ENCODE data around the gene LAMA2. TPM values are rescaled to one million over a fixed set of nuclear protein-coding genes. Genes with fewer than 3 reads are reported as not detected.

LAMA2 gene
- total RNA-seq, 1 experiment from 2014 or later, result 4.2 TPM

GRCh38 chr6:129292836-129293235 lies 409.9 kb downstream of the LAMA2 start:
- no peaks in the 10 kb centered on the region for H3K9me3 ChIP-seq (ENCODE audit: control insufficient read depth, low read depth, low read length)
- H3K36me3 Mint-ChIP-seq (ENCODE audit: insufficient read depth in 1 of 3, low read depth in 3 of 3), result no peaks in the 10 kb centered on the region; a peak in 1 of 7 replicates
- no peaks in the 10 kb centered on the region for H3K27me3 Mint-ChIP-seq (ENCODE audit: low read depth)
- H4K8ac ChIP-seq (replicated peaks; ENCODE audit: insufficient read length, low read depth, low read length), result no peak overlapping the region
- H3K14ac ChIP-seq (ENCODE audit: insufficient read depth, low read length), result no peak overlapping the region
- no peaks in the 10 kb centered on the region for H3K4me1 Mint-ChIP-seq
- no peak overlapping the region for H3T11ph ChIP-seq (ENCODE audit: low read length)
- WGBS (ENCODE audit: extremely low coverage, insufficient read length, low lambda C conversion rate), result no CpG with 5 or more reads among the region's 15 CpGs
- H3K27me3 ChIP-seq (ENCODE audit: insufficient read depth, low read length), result no peaks in the 10 kb centered on the region
- H3K9me3 Mint-ChIP-seq, result no peaks in the 10 kb centered on the region
- no peak overlapping the region for H4K91ac ChIP-seq (ENCODE audit: insufficient read length, low read depth, low read length)
- no peak overlapping the region for H2BK5ac ChIP-seq (ENCODE audit: insufficient read length, low read length)
- H3K4me1 ChIP-seq (ENCODE audit: insufficient read depth, low read length), result no peaks in the 10 kb centered on the region
- no peaks in the 10 kb centered on the region for H3K79me1 ChIP-seq (ENCODE audit: insufficient read depth, low read depth, low read length, poor library complexity, severe bottlenecking)
- no peak overlapping the region for H2BK15ac ChIP-seq (ENCODE audit: low read depth, low read length)
- no peaks in the 10 kb centered on the region for H4K20me1 ChIP-seq (ENCODE audit: control insufficient read depth, insufficient read depth, insufficient read length)
- DNase-seq, result no peak
- H3K9ac ChIP-seq (ENCODE audit: extremely low read depth, insufficient read length, low read length), result no peak overlapping the region
- no peak overlapping the region for H2BK12ac ChIP-seq (ENCODE audit: insufficient read length, low read depth, low read length)
- H3K23ac ChIP-seq (ENCODE audit: insufficient read length, low read depth, low read length), result no peak overlapping the region
- no peaks in the 10 kb centered on the region for H3K23me2 ChIP-seq (ENCODE audit: insufficient read length, low read depth, low read length, poor library complexity, severe bottlenecking)
- H3K4ac ChIP-seq (ENCODE audit: low read depth, low read length), result no peak overlapping the region
- no peak overlapping the region for H3K56ac ChIP-seq (ENCODE audit: insufficient read length, low read depth, low read length)
- no peak overlapping the region for H2AFZ ChIP-seq (ENCODE audit: low read length)
- no peak for TF ChIP-seq CTCF (conservative IDR thresholded peaks at IDR 0.05)
- H2BK120ac ChIP-seq (ENCODE audit: low read depth, low read length, poor library complexity, severe bottlenecking), result no peak overlapping the region
- H2BK20ac ChIP-seq (ENCODE audit: low read depth, low read length, poor library complexity, severe bottlenecking), result no peak overlapping the region
- H3K27ac ChIP-seq (ENCODE audit: insufficient read length, low read depth, low read length), result no peak overlapping the region
- no peak overlapping the region for H3K4me3 Mint-ChIP-seq
- no peak overlapping the region for H3K18ac ChIP-seq (ENCODE audit: insufficient read length, low read depth, low read length)
- no peak overlapping the region; a peak in 1 of 7 replicates for H3K27ac Mint-ChIP-seq
- H4K5ac ChIP-seq (ENCODE audit: insufficient read length, low read depth, low read length), result no peak overlapping the region
- H2AK5ac ChIP-seq (ENCODE audit: insufficient read length, low read length), result no peak overlapping the region
- H3K79me2 ChIP-seq (ENCODE audit: insufficient read depth, low read length), result no peaks in the 10 kb centered on the region
- H3K4me2 ChIP-seq (ENCODE audit: insufficient read depth, insufficient read length, low read length), result no peak overlapping the region
